ENCODE measurements around the gene SLC43A2.

SLC43A2 gene

GRCh38 chr17:1562176-1562643 is 66.4 kb downstream of the SLC43A2 start:
- DNase-seq (ENCODE audit: low read depth): no peak

GRCh38 chr17:1561420-1562175 is 67.0 kb downstream of the SLC43A2 start:
- DNase-seq (ENCODE audit: low read depth): no peak

DNA sequence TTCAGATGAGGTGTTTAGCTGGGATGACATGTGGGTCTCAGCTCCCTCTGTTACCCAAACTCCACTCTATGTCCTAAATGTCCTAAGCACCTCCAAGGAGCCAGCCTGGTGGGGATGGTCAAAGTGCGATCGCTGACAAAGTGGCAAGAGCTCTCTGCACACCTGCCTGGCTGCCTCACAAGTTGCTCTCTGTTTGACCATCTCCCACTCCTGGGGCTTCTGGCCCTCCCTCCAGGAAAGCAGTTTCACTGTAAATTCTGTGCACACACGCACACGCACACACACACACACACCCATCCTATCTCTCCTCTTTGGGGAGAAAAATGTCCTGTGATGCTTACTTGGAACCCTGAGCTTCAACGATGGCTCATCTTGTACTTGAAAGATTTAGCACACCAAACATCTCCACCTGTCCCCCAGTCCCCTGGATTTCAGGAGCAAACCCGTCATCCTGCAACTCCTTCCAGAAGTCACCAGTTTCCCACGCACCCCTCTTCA is 67.7 kb downstream of the SLC43A2 start:
- no peak for DNase-seq (ENCODE audit: low read depth)

DNA sequence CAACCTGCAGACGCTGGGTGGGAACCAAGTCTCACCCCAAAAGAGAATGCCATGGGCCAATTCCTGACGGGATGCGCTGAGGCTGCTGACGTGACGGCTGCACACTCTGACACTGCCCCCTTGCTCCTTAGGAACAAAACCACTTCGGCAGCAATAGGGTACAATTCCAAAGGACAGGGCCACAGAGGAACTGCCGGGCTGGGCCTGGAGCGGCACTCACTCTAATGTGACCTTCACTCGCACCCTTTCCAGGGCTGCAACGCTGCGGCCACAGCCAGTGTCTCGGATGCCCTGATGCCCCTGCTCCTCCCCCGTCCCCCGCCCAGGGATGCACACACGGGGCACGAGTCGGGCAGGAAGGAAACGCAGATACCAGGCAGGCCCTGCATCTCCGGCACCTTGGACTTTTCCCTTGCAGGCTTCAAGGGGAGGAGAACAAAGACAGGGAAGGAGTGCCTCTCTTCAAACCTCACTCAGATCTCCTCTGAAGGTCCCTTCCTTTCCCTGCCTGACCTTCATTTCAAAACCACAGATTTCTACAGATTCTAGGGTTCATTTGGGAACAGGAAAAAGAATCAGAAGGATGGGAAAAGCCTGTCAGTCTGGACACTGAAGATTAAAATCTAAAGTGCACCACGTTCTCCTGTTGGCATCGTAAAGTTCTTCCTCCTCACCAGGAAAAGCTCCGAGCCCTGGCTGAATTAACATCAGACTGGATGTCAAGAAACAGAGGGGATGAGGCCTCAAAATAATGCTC is 68.4 kb downstream of the SLC43A2 start:
- DNase-seq (ENCODE audit: low read depth): no peak

DNA sequence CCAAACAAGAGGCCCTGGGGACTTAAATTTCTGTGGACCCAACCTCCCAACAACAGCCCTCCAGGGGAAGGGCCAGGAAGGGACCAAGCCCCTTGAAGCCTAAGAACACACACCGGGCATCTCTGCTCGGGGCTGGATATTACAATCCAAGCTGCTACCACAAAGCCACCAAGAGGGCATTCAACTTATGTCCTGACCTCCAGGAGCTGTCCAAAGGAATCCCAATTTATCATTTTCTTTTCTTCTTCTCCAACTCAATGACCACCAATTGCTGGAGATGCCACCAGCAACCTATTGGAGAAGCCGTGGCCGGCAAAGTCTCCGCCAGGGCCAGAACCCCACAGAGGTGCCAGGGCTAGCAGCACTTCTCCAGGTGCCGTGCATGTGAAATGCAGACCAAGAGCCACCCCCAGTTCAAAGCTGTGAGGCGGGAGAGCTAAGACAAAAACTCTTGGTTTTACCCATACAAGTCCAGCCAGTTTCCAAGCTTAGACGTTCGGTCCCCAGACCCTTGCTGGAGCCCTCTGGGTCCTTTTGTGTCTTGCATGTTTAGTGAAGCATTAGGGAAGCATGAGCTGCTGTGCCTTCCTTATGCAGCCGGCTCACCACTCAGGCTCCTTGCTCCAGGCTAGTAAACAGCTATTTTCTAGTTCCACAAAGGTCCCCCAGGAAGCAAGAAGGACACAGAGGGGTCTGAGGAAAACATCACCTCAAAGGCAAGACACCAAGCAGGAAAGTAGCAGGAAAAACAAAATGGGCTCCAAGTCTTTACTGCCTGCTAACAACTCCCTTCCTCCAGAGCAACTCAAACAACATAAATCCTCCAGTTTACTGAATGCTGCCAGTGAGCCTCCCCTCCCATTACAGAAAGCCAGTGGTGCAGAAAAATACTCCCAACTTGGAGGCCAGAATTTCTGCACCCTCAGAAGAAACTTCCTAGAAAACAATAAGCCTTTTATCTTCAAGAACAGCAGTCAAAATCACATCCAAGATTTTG is 69.3 kb downstream of the SLC43A2 start:
- no peak for DNase-seq (ENCODE audit: low read depth)

- no peak for DNase-seq (ENCODE audit: low read depth)
Observed at GRCh38 chr17:1558401-1558800, 70.2 kb downstream of the SLC43A2 start.

GRCh38 chr17:1557355-1558095 is 71.1 kb downstream of the SLC43A2 start:
- DNase-seq (ENCODE audit: low read depth): no peak

DNA sequence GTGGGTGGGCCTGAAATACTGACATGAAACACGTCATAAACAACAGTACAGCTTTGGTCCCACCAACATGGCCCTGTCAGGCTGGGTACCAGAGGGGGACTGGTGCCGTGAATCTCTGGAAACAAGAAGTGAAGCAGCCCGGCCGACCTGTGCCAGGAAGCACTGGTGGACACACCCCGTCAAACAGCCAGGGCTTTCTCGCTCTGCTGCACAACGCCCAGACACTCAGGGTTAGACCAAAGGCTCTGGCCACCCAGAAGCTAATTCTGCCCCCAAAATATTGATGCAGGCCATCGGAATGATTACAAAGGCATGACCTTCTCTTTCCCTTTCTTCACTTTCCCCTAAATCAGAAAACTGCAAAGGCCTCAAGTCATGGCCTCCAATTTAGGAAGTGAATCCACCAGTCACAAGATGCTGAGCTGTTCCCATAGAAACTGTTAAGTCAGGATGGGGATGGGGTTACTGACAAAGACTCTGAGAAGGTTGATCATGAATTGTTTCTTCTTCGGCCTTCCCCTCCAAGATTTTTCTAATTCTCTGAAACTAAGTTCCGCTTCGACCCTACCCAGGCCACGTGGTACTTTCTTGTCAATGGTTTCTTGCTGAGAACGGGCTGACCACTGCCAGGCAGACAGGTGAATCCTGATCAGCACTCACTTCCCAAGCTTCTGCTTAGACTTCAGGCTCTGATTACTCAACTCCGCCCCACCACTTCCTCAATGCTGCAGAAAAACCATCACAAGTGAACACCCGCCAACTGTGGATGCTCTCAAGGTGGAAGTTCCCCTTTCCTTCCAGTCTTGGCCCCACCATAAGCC is 72.8 kb downstream of the SLC43A2 start:
- DNase-seq (ENCODE audit: low read depth): no peak

DNA sequence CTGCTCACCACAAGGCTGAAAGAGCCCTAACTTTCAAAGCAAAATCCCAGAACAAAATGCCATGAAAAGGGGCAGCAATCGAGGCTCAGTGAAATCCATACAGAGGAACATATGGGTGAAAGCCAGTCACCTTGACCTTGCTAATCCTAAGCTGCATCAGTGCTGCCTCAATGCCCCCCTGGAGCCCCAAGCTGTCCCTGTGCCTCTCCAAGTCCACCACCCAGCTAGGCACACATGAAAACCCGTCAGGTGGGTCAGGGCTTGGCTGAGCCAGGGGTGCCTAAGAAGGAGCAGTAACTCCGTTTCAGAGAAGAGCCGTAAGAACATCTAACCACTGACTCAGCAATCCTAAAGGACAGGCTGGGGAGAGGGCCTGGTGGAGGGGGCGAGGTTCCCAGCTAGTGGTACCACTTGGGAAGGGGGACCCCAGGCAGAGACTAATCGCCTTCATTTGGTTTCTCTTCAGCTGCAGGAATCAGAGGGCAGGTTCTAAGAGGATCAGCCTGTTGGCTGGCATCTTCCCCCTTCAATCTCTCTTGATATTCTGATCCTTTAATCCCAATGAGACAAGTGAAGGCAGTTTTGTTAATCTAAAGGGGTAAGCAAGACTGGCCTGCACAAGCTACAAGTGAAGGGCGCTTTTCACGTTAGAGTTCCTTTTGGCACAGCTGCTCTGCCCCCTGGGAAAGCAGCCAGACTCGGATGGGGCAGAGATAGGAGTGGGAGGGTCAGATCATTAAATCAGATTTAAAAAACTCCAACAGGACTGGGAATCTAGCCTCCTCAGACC is 73.7 kb downstream of the SLC43A2 start:
- no peak for DNase-seq (ENCODE audit: low read depth)

GRCh38 chr17:1553354-1554266 is 75.0 kb downstream of the SLC43A2 start:
- DNase-seq (ENCODE audit: low read depth): no peak

DNA sequence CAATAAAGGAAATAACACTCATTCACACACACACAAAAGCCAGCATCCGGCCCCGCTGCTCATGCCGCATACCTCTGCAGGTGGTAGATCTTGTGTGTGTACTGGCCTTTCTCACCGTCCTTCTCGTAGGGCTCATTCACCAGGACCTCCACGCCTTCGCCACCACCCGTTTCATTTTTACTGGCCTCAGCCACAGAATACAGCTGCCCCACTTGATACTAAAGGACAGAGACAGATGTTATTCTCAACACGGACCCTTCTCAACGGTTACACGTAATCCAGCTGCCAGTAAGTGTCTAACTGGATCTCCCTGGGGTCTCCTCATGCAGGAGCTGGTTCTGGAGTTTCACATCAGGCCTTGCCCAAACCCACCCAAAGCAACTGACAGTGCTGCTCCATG is 75.7 kb downstream of the SLC43A2 start:
- DNase-seq (ENCODE audit: low read depth): no peak

DNA sequence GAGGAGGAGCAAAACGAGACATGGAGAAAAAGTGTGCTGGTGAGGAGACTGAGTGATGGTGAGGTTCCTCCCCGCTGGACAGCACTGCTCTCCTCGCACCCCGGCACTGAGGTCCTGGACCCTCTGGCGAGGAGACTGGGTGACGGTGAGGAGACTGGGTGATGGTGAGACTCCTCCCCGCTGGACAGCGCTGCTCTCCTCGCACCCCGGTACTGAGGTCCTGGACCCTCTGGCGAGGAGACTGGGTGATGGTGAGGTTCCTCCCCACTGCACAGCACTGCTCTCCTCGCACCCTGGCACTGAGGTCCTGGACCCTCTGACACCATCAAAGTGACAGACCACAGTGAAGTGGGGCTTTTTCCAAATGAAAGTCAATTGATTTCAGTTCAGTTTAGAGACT is 76.9 kb downstream of the SLC43A2 start:
- no peak for DNase-seq (ENCODE audit: low read depth)

GRCh38 chr17:1548032-1548431 is 80.6 kb downstream of the SLC43A2 start:
- DNase-seq (ENCODE audit: low read depth): no peak

DNA sequence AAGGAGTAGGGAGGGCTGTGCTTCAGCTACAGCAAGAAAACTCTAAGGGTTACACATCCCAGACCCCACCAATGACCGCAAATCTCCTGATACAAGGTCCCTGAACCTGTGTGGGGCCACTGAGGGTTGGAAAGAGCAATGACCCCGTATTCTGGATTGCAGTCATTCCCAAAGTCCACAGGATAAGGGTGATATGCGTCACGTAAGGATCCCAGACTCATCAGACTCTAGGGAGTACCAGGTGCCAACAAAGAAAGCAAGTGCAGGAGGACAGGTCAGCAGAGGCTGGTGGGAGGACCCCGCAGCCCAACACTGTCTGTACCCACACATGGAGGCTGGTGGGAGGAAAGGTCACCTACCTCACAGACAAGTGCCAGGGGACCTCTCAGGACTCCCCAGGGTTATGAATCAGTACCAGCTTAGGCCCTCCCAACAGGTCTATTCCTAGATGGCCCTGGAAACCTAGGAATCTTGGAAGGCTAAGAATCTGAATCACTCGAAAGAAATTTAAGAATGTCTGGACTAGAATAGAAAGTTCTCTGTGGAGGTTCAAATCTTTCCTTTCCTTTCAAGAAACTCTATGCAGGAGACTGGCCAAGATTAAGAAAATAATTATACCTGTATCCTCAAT is 82.2 kb downstream of the SLC43A2 start:
- no peak for DNase-seq (ENCODE audit: low read depth)

GRCh38 chr17:1545618-1546017 is 83.0 kb downstream of the SLC43A2 start:
- no peak for DNase-seq (ENCODE audit: low read depth)

GRCh38 chr17:1542316-1542715 is 86.3 kb downstream of the SLC43A2 start:
- no peak for DNase-seq (ENCODE audit: low read depth)

DNA sequence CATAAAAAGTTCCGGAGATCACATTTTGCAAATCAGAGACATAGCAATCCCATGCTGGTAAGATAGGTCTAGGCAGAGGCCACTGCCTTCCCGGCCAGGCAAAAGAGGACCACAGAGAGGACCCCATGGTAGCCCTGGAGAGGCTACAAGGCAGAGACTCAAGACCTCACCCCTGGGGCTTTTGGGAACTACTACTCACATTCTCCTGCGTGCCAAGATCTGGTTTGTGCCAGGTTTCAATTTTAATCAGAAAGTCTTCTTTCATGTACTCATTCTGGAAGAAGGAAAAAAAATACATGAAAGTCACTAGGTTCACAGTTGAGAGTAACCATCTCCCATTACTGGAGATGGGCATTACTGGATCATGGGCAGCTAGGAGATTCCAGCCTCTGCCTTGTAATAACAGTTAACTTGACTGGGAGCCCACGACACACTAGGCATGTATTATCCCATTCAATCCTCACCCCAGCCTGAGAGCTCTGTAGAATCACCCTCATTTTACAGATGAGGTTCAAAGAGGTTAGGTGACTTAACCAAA is 87.2 kb downstream of the SLC43A2 start:
- no peak for DNase-seq (ENCODE audit: low read depth)

GRCh38 chr17:1539811-1540210 is 88.8 kb downstream of the SLC43A2 start:
- DNase-seq (ENCODE audit: low read depth): no peak
